Prostate gland (tissue), 2 donors: ENCODE results near the gene MYO15B.

Experiments used
- POLR2A ChIP-seq: fragments of 450-650 bp; IDR thresholded peaks from one replicate; pipeline ENCODE4 v1.6.1; 2016; ENCODE audit warnings: antibody characterized with exemption, mild to moderate bottlenecking
- POLR2AphosphoS5 ChIP-seq: sonication (generic); formaldehyde crosslinking; IDR thresholded peaks from one replicate; pipeline ENCODE4 v1.6.1; 2017; ENCODE audit warnings: antibody characterized with exemption
- TF ChIP-seq, protein P1 (sequence below), 4 experiments: fragments of 200-600 bp in 2 of 4; fragments of 450-650 bp in 2 of 4; sonication (generic) in 2 of 4; IDR thresholded peaks; 1 replicate in 3 of 4; 2 replicates in 1 of 4; pipeline ENCODE4 v1.5.1; 2016 to 2019; ENCODE audit warnings: antibody characterized with exemption in 4 of 4, mild to moderate bottlenecking in 2 of 4, moderate library complexity in 2 of 4

DNA sequence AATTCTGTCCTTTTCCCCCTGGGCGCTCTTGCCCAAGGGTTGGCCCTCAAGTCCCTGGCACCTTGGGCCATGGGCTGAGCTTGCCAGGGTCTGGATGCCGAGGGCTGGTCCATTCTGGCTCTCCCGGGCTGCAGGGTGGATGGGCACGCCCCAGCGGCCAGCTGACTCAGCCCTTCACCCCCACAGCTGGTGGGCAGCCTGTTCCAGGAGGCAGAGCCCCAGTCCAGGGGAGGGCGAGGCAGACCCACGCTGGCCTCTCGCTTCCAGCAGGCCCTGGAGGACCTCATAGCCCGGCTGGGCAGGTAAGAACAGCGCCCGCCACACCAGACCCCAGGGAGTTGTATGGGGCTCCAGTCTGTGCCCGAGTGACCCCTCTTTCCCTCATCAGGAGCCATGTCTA, 15.0 kb downstream of the MYO15B start:
- TF ChIP-seq, protein P1, sequence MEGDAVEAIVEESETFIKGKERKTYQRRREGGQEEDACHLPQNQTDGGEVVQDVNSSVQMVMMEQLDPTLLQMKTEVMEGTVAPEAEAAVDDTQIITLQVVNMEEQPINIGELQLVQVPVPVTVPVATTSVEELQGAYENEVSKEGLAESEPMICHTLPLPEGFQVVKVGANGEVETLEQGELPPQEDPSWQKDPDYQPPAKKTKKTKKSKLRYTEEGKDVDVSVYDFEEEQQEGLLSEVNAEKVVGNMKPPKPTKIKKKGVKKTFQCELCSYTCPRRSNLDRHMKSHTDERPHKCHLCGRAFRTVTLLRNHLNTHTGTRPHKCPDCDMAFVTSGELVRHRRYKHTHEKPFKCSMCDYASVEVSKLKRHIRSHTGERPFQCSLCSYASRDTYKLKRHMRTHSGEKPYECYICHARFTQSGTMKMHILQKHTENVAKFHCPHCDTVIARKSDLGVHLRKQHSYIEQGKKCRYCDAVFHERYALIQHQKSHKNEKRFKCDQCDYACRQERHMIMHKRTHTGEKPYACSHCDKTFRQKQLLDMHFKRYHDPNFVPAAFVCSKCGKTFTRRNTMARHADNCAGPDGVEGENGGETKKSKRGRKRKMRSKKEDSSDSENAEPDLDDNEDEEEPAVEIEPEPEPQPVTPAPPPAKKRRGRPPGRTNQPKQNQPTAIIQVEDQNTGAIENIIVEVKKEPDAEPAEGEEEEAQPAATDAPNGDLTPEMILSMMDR (IDR thresholded peaks at IDR 0.05), result no peak
- no peak for TF ChIP-seq POLR2AphosphoS5
- TF ChIP-seq POLR2A, result no peak
